GM18498 (cell line): Measurements from ENCODE around the gene ATP6V0C.

ENCODE experiments used
- ATAC-seq: cut with Tn5 transposase; IDR thresholded peaks from one replicate; pipeline ENCODE4 v1.9.1; 2021; ENCODE audit warnings: mild to moderate bottlenecking, moderate library complexity; ENCODE audit not compliant: unreplicated experiment

Gene ATP6V0C

GRCh38 chr16:2513405-2514332, at the start of gene ATP6V0C:
Gene ATP6V0C, plus strand, starts transcription at chr16:2513952. Its CDS starts 152 bp downstream, at chr16:2514104.
- ATAC-seq: peak; percentile 75

- no peak for ATAC-seq
These were observed 49.4 kb upstream of the ATP6V0C start for GRCh38 chr16:2464333-2464732.

GRCh38 chr16:2465653-2466415, 47.9 kb upstream of the ATP6V0C start:
- no peak for ATAC-seq

GRCh38 chr16:2466667-2467527, 46.9 kb upstream of the ATP6V0C start:
- no peak for ATAC-seq

- no peak for ATAC-seq
These were observed 46.1 kb upstream of the ATP6V0C start for GRCh38 chr16:2467528-2468232.

- ATAC-seq: no peak
These were observed 45.5 kb upstream of the ATP6V0C start for GRCh38 chr16:2468233-2468724.

- no peak for ATAC-seq
These were observed 44.9 kb upstream of the ATP6V0C start for GRCh38 chr16:2468725-2469398.

- no peak for ATAC-seq
These were observed 44.1 kb upstream of the ATP6V0C start for GRCh38 chr16:2469399-2470233.

GRCh38 chr16:2470234-2470601, 43.5 kb upstream of the ATP6V0C start:
- ATAC-seq: no peak

- ATAC-seq: no peak
These were observed 43.1 kb upstream of the ATP6V0C start for GRCh38 chr16:2470603-2471015.

GRCh38 chr16:2471016-2471652, 42.6 kb upstream of the ATP6V0C start, which contains the start of gene NTN3:
Gene NTN3, plus strand, starts transcription at chr16:2471297. Its CDS starts 405 bp downstream, at chr16:2471702.
- no peak for ATAC-seq

GRCh38 chr16:2471653-2472487, 41.9 kb upstream of the ATP6V0C start:
- ATAC-seq: no peak

GRCh38 chr16:2472488-2472864, 41.3 kb upstream of the ATP6V0C start:
- no peak for ATAC-seq

- ATAC-seq: no peak
These were observed 40.8 kb upstream of the ATP6V0C start for GRCh38 chr16:2472885-2473445.

- no peak for ATAC-seq
These were observed 40.3 kb upstream of the ATP6V0C start for GRCh38 chr16:2473446-2473926.

- peak; percentile 33 for ATAC-seq
These were observed 39.5 kb upstream of the ATP6V0C start for GRCh38 chr16:2473999-2474876.
